ENCODE measurements around the gene CCDC40. TPM values are rescaled to one million over a fixed set of nuclear protein-coding genes. Genes with fewer than 3 reads are reported as not detected.
"Not testable (repeated sequence)": the region's sequence is repeated elsewhere in the genome, so short reads cannot be mapped to it uniquely, and the experiment has no call there.

CCDC40 gene
- total RNA-seq, 2 donors from 2014 or later, result 21.7 to 38.9 TPM

GRCh38 chr17:80087346-80088265, 51.2 kb downstream of the CCDC40 start:
- peaks cover 1% of the 10 kb centered on the region for H3K36me3 Mint-ChIP-seq (ENCODE audit: low read depth)
- Histone ChIP-seq H3K4me3 (ENCODE audit: low read length) (no peak overlapping the region), H3K4me1 (ENCODE audit: control insufficient read depth, insufficient read depth, low read length) (no peaks in the 10 kb centered on the region), H3K27ac (ENCODE audit: low read depth, low read length) (no peak overlapping the region), H3K27me3 (ENCODE audit: control insufficient read depth, insufficient read depth, low read length, poor library complexity, severe bottlenecking) (no peaks in the 10 kb centered on the region), H3K9me3 (ENCODE audit: control insufficient read depth, low read length) (no peaks in the 10 kb centered on the region), H3K9ac (ENCODE audit: extremely low read depth, low read length, poor library complexity, severe bottlenecking) (no peak overlapping the region), H3K36me3 (ENCODE audit: control insufficient read depth, insufficient read depth, low read length) (no peaks in the 10 kb centered on the region)
- H3K27ac Mint-ChIP-seq, result no peak overlapping the region
- H3K27me3 Mint-ChIP-seq (ENCODE audit: insufficient read depth), result no peaks in the 10 kb centered on the region
- H3K4me1 Mint-ChIP-seq, result peaks cover 1% of the 10 kb centered on the region
- no peak overlapping the region for H3K4me3 Mint-ChIP-seq
- 87 to 89% methylated on average over 29 to 34 of the region's 34 CpGs for WGBS, 2 experiments (ENCODE audit: insufficient coverage in 1 of 2, insufficient read length in 1 of 2)
- TF ChIP-seq, protein P1, sequence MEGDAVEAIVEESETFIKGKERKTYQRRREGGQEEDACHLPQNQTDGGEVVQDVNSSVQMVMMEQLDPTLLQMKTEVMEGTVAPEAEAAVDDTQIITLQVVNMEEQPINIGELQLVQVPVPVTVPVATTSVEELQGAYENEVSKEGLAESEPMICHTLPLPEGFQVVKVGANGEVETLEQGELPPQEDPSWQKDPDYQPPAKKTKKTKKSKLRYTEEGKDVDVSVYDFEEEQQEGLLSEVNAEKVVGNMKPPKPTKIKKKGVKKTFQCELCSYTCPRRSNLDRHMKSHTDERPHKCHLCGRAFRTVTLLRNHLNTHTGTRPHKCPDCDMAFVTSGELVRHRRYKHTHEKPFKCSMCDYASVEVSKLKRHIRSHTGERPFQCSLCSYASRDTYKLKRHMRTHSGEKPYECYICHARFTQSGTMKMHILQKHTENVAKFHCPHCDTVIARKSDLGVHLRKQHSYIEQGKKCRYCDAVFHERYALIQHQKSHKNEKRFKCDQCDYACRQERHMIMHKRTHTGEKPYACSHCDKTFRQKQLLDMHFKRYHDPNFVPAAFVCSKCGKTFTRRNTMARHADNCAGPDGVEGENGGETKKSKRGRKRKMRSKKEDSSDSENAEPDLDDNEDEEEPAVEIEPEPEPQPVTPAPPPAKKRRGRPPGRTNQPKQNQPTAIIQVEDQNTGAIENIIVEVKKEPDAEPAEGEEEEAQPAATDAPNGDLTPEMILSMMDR (conservative IDR thresholded peaks at IDR 0.05), result no peak
- DNase-seq, result no peak
- H3K9me3 Mint-ChIP-seq, result no peaks in the 10 kb centered on the region

- H3K36me3 Mint-ChIP-seq (ENCODE audit: low read depth), result peaks cover 1% of the 10 kb centered on the region
- Histone ChIP-seq H3K36me3 (ENCODE audit: control insufficient read depth, insufficient read depth, low read length) (no peaks in the 10 kb centered on the region), H3K27ac (ENCODE audit: low read depth, low read length) (no peak overlapping the region), H3K27me3 (ENCODE audit: control insufficient read depth, insufficient read depth, low read length, poor library complexity, severe bottlenecking) (no peaks in the 10 kb centered on the region), H3K9me3 (ENCODE audit: control insufficient read depth, low read length) (no peaks in the 10 kb centered on the region), H3K4me1 (ENCODE audit: control insufficient read depth, insufficient read depth, low read length) (no peaks in the 10 kb centered on the region), H3K4me3 (ENCODE audit: low read length) (no peak overlapping the region), H3K9ac (ENCODE audit: extremely low read depth, low read length, poor library complexity, severe bottlenecking) (no peak overlapping the region)
- H3K4me1 Mint-ChIP-seq, result no peaks in the 10 kb centered on the region
- H3K27ac Mint-ChIP-seq, result no peak overlapping the region
- TF ChIP-seq, protein P1 (conservative IDR thresholded peaks at IDR 0.05), result no peak
- H3K27me3 Mint-ChIP-seq (ENCODE audit: insufficient read depth), result no peaks in the 10 kb centered on the region
- WGBS, 2 experiments (ENCODE audit: insufficient coverage in 1 of 2, insufficient read length in 1 of 2), result 93 to 98% methylated on average over 15 to 16 of the region's 16 CpGs
- no peak overlapping the region for H3K4me3 Mint-ChIP-seq
- no peaks in the 10 kb centered on the region for H3K9me3 Mint-ChIP-seq
- DNase-seq, result no peak
Measured at GRCh38 chr17:80089762-80090161, 53.3 kb downstream of the CCDC40 start.

GRCh38 chr17:80090164-80090563, 53.7 kb downstream of the CCDC40 start:
- H3K27me3 Mint-ChIP-seq (ENCODE audit: insufficient read depth); H3K4me1 ChIP-seq (ENCODE audit: control insufficient read depth, insufficient read depth, low read length); H3K36me3 ChIP-seq (ENCODE audit: control insufficient read depth, insufficient read depth, low read length); H3K27me3 ChIP-seq (ENCODE audit: control insufficient read depth, insufficient read depth, low read length, poor library complexity, severe bottlenecking); DNase-seq; H3K4me1 Mint-ChIP-seq; H3K4me3 ChIP-seq (ENCODE audit: low read length); H3K9ac ChIP-seq (ENCODE audit: extremely low read depth, low read length, poor library complexity, severe bottlenecking); H3K9me3 ChIP-seq (ENCODE audit: control insufficient read depth, low read length); H3K4me3 Mint-ChIP-seq; H3K36me3 Mint-ChIP-seq (ENCODE audit: low read depth); H3K9me3 Mint-ChIP-seq; H3K27ac ChIP-seq (ENCODE audit: low read depth, low read length); H3K27ac Mint-ChIP-seq: not testable (repeated sequence)
- 94 to 95% methylated on average over 24 to 44 of the region's 44 CpGs for WGBS, 2 experiments (ENCODE audit: insufficient coverage in 1 of 2, insufficient read length in 1 of 2)

Measured in endodermal cell (in vitro differentiated cells).